Measurements from ENCODE around the gene TRIM40. TPM values are rescaled to one million over a fixed set of nuclear protein-coding genes. Genes with fewer than 3 reads are reported as not detected.
"Not testable (repeated sequence)": the region's sequence is repeated elsewhere in the genome, so short reads cannot be mapped to it uniquely, and the experiment has no call there.

Gene TRIM40
- total and polyA plus RNA-seq, 2 experiments from 2014 or later, result not detected

- TF ChIP-seq, protein P1, sequence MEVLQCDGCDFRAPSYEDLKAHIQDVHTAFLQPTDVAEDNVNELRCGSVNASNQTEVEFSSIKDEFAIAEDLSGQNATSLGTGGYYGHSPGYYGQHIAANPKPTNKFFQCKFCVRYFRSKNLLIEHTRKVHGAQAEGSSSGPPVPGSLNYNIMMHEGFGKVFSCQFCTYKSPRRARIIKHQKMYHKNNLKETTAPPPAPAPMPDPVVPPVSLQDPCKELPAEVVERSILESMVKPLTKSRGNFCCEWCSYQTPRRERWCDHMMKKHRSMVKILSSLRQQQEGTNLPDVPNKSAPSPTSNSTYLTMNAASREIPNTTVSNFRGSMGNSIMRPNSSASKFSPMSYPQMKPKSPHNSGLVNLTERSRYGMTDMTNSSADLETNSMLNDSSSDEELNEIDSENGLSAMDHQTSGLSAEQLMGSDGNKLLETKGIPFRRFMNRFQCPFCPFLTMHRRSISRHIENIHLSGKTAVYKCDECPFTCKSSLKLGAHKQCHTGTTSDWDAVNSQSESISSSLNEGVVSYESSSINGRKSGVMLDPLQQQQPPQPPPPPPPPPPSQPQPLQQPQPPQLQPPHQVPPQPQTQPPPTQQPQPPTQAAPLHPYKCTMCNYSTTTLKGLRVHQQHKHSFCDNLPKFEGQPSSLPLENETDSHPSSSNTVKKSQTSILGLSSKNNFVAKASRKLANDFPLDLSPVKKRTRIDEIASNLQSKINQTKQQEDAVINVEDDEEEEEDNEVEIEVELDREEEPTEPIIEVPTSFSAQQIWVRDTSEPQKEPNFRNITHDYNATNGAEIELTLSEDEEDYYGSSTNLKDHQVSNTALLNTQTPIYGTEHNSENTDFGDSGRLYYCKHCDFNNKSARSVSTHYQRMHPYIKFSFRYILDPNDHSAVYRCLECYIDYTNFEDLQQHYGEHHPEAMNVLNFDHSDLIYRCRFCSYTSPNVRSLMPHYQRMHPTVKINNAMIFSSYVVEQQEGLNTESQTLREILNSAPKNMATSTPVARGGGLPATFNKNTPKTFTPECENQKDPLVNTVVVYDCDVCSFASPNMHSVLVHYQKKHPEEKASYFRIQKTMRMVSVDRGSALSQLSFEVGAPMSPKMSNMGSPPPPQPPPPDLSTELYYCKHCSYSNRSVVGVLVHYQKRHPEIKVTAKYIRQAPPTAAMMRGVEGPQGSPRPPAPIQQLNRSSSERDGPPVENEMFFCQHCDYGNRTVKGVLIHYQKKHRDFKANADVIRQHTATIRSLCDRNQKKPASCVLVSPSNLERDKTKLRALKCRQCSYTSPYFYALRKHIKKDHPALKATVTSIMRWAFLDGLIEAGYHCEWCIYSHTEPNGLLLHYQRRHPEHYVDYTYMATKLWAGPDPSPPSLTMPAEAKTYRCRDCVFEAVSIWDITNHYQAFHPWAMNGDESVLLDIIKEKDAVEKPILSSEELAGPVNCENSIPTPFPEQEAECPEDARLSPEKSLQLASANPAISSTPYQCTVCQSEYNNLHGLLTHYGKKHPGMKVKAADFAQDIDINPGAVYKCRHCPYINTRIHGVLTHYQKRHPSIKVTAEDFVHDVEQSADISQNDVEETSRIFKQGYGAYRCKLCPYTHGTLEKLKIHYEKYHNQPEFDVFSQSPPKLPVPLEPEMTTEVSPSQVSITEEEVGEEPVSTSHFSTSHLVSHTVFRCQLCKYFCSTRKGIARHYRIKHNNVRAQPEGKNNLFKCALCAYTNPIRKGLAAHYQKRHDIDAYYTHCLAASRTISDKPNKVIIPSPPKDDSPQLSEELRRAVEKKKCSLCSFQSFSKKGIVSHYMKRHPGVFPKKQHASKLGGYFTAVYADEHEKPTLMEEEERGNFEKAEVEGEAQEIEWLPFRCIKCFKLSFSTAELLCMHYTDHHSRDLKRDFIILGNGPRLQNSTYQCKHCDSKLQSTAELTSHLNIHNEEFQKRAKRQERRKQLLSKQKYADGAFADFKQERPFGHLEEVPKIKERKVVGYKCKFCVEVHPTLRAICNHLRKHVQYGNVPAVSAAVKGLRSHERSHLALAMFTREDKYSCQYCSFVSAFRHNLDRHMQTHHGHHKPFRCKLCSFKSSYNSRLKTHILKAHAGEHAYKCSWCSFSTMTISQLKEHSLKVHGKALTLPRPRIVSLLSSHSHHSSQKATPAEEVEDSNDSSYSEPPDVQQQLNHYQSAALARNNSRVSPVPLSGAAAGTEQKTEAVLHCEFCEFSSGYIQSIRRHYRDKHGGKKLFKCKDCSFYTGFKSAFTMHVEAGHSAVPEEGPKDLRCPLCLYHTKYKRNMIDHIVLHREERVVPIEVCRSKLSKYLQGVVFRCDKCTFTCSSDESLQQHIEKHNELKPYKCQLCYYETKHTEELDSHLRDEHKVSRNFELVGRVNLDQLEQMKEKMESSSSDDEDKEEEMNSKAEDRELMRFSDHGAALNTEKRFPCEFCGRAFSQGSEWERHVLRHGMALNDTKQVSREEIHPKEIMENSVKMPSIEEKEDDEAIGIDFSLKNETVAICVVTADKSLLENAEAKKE (CRISPR knock-in tag; IDR thresholded peaks at IDR 0.05), result no peak
Observed at GRCh38 chr6:30136570-30137286, 788 bp downstream of the TRIM40 start (continued).

GRCh38 chr6:30140240-30140639 lies 4.3 kb downstream of the TRIM40 start:
- H3K4me2 ChIP-seq; H3K4me1 ChIP-seq (ENCODE audit: insufficient read depth); H3F3A ChIP-seq (replicated peaks; ENCODE audit: low read depth); H3K4me1 Mint-ChIP-seq; H4K20me1 ChIP-seq (replicated peaks; ENCODE audit: insufficient read depth); H3K27me3 ChIP-seq (ENCODE audit: insufficient read depth); H3K9me2 ChIP-seq (ENCODE audit: insufficient read depth); H3K36me3 Mint-ChIP-seq (ENCODE audit: low read depth); H3K27ac ChIP-seq (ENCODE audit: low read depth); DNase-seq (ENCODE audit: low spot score); H3K27me3 Mint-ChIP-seq (ENCODE audit: insufficient read depth, low read depth, poor library complexity); ATAC-seq; H2AFZ ChIP-seq; H3K4me3 Mint-ChIP-seq; H3K9me3 Mint-ChIP-seq; H3K4me3 ChIP-seq; H3K27ac Mint-ChIP-seq; H3K79me2 ChIP-seq (replicated peaks; ENCODE audit: insufficient read depth); H3K36me3 ChIP-seq (ENCODE audit: insufficient read depth): not testable (repeated sequence)

GRCh38 chr6:30142665-30143064 lies 6.7 kb downstream of the TRIM40 start:
- H3K9me3 Mint-ChIP-seq, result no peaks in the 10 kb centered on the region
- Histone ChIP-seq H3K27ac (ENCODE audit: low read depth) (no peak overlapping the region), H3K4me2 (no peak overlapping the region), H3K9me2 (ENCODE audit: insufficient read depth) (no peaks in the 10 kb centered on the region), H3K27me3 (ENCODE audit: insufficient read depth) (no peaks in the 10 kb centered on the region), H3F3A (replicated peaks; ENCODE audit: low read depth) (no peaks in the 10 kb centered on the region), H3K4me3 (no peak overlapping the region), H3K36me3 (ENCODE audit: insufficient read depth) (no peaks in the 10 kb centered on the region), H4K20me1 (replicated peaks; ENCODE audit: insufficient read depth) (no peaks in the 10 kb centered on the region), H3K4me1 (ENCODE audit: insufficient read depth) (no peaks in the 10 kb centered on the region), H3K79me2 (replicated peaks; ENCODE audit: insufficient read depth) (no peaks in the 10 kb centered on the region), H2AFZ (no peak overlapping the region)
- H3K27me3 Mint-ChIP-seq (ENCODE audit: insufficient read depth, low read depth, poor library complexity), result peaks cover 2% of the 10 kb centered on the region
- no peak for ATAC-seq
- H3K4me3 Mint-ChIP-seq, result no peak overlapping the region
- H3K27ac Mint-ChIP-seq, result no peak overlapping the region
- no peak for DNase-seq (ENCODE audit: low spot score)
- peaks cover 5% of the 10 kb centered on the region for H3K4me1 Mint-ChIP-seq
- no peaks in the 10 kb centered on the region for H3K36me3 Mint-ChIP-seq (ENCODE audit: low read depth)
- TF ChIP-seq EZH2 (IDR thresholded peaks at IDR 0.05; ENCODE audit: low read depth, unreplicated experiment), result no peak
- TF ChIP-seq ZNF114 (CRISPR knock-in tag; IDR thresholded peaks at IDR 0.05), result no peak
- TF ChIP-seq NANOG (IDR thresholded peaks at IDR 0.05; ENCODE audit: borderline replicate concordance), result no peak
- TF ChIP-seq, protein P2, sequence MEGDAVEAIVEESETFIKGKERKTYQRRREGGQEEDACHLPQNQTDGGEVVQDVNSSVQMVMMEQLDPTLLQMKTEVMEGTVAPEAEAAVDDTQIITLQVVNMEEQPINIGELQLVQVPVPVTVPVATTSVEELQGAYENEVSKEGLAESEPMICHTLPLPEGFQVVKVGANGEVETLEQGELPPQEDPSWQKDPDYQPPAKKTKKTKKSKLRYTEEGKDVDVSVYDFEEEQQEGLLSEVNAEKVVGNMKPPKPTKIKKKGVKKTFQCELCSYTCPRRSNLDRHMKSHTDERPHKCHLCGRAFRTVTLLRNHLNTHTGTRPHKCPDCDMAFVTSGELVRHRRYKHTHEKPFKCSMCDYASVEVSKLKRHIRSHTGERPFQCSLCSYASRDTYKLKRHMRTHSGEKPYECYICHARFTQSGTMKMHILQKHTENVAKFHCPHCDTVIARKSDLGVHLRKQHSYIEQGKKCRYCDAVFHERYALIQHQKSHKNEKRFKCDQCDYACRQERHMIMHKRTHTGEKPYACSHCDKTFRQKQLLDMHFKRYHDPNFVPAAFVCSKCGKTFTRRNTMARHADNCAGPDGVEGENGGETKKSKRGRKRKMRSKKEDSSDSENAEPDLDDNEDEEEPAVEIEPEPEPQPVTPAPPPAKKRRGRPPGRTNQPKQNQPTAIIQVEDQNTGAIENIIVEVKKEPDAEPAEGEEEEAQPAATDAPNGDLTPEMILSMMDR (conservative IDR thresholded peaks at IDR 0.05; ENCODE audit: low read depth in 2 of 2), result no peak
- TF ChIP-seq ZNF331 (CRISPR knock-in tag; IDR thresholded peaks at IDR 0.05; ENCODE audit: low read depth), result no peak
- TF ChIP-seq, protein P3, sequence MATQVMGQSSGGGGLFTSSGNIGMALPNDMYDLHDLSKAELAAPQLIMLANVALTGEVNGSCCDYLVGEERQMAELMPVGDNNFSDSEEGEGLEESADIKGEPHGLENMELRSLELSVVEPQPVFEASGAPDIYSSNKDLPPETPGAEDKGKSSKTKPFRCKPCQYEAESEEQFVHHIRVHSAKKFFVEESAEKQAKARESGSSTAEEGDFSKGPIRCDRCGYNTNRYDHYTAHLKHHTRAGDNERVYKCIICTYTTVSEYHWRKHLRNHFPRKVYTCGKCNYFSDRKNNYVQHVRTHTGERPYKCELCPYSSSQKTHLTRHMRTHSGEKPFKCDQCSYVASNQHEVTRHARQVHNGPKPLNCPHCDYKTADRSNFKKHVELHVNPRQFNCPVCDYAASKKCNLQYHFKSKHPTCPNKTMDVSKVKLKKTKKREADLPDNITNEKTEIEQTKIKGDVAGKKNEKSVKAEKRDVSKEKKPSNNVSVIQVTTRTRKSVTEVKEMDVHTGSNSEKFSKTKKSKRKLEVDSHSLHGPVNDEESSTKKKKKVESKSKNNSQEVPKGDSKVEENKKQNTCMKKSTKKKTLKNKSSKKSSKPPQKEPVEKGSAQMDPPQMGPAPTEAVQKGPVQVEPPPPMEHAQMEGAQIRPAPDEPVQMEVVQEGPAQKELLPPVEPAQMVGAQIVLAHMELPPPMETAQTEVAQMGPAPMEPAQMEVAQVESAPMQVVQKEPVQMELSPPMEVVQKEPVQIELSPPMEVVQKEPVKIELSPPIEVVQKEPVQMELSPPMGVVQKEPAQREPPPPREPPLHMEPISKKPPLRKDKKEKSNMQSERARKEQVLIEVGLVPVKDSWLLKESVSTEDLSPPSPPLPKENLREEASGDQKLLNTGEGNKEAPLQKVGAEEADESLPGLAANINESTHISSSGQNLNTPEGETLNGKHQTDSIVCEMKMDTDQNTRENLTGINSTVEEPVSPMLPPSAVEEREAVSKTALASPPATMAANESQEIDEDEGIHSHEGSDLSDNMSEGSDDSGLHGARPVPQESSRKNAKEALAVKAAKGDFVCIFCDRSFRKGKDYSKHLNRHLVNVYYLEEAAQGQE (IDR thresholded peaks at IDR 0.05; ENCODE audit: unreplicated experiment), result no peak
- no peak for TF ChIP-seq JUNB (IDR thresholded peaks at IDR 0.05; ENCODE audit: unreplicated experiment)
